Mucosa of stomach (tissue), 1 donor: ENCODE measurements around the gene MYO18A.

ENCODE experiments used
- H3K27me3 ChIP-seq: one replicate; pipeline ENCODE4 v1.7.0; 2013; ENCODE audit warnings: mild to moderate bottlenecking, low read length; ENCODE audit not compliant: control insufficient read depth, insufficient read depth
- H3K36me3 ChIP-seq: one replicate; pipeline ENCODE4 v1.7.0; 2013; ENCODE audit warnings: low read length; ENCODE audit not compliant: control insufficient read depth, insufficient read depth
- H3K4me1 ChIP-seq: one replicate; pipeline ENCODE4 v1.7.0; 2013; ENCODE audit warnings: mild to moderate bottlenecking, low read length; ENCODE audit not compliant: control insufficient read depth, insufficient read depth
- H3K4me3 ChIP-seq: one replicate; pipeline ENCODE4 v1.7.0; 2013; ENCODE audit warnings: low read length
- H3K9ac ChIP-seq: one replicate; pipeline ENCODE4 v1.7.0; 2013; ENCODE audit warnings: mild to moderate bottlenecking, low read length, moderate library complexity
- H3K9me3 ChIP-seq: one replicate; pipeline ENCODE4 v1.7.0; 2013; ENCODE audit warnings: mild to moderate bottlenecking, low read length, moderate library complexity; ENCODE audit not compliant: control insufficient read depth
- donor health status: Pancreatic carcinoma.

MYO18A gene

GRCh38 chr17:29059281-29059680 lies 120.9 kb downstream of the MYO18A start:
- Histone ChIP-seq H3K27me3 (no peaks in the 10 kb centered on the region), H3K4me3 (no peak overlapping the region), H3K9ac (no peak overlapping the region), H3K36me3 (no peaks in the 10 kb centered on the region), H3K4me1 (no peaks in the 10 kb centered on the region), H3K9me3 (no peaks in the 10 kb centered on the region)

DNA sequence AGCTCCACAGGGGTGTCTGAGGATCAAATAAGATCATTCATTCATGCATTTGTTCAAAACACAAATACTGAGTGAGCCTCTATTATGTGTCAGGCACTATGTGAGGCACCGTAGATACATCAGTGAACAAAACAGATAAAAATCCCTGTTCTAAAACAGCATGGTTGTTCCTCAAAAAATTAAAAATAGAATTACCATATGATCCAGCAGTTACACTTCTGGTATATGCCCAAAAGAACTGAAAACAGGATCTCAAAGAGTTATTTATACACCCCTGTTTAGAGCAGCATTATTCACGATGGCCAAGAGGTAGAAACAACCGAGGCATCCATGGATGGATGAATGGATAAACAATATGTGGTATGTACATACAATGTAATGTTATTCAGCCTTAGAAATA lies 121.8 kb downstream of the MYO18A start:
- Histone ChIP-seq H3K36me3 (no peaks in the 10 kb centered on the region), H3K27me3 (no peaks in the 10 kb centered on the region), H3K4me3 (no peak overlapping the region), H3K9me3 (no peaks in the 10 kb centered on the region), H3K4me1 (no peaks in the 10 kb centered on the region), H3K9ac (no peak overlapping the region)

GRCh38 chr17:29057361-29057760 lies 122.8 kb downstream of the MYO18A start:
- Histone ChIP-seq H3K4me3 (no peak overlapping the region), H3K9me3 (no peaks in the 10 kb centered on the region), H3K9ac (no peak overlapping the region), H3K4me1 (no peaks in the 10 kb centered on the region), H3K36me3 (no peaks in the 10 kb centered on the region), H3K27me3 (no peaks in the 10 kb centered on the region)

DNA sequence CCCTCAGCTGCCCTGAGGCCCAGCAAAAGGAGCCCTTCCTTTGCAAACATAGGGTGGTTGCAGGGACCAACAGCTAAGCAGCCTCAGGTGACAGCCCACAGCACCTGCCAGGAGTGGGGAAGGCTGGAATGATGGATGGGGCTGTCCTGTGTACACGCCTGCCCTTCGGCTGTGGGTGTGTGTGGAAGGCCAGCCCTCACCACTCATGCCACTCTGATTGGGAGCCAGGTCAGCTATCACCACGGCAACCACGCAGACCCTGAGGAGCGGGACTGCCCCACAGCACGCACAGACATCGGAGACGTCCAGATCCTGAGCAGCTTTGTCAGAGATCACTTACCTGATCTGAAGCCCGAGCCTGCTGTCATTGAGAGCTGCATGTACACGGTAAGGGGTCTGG lies 125.4 kb downstream of the MYO18A start:
- no peaks in the 10 kb centered on the region for H3K36me3 ChIP-seq

GRCh38 chr17:29051731-29052130 lies 128.5 kb downstream of the MYO18A start:
- peaks cover 7% of the 10 kb centered on the region for H3K27me3 ChIP-seq
- no peaks in the 10 kb centered on the region for H3K36me3 ChIP-seq
- H3K4me3 ChIP-seq: no peak overlapping the region
- H3K9ac ChIP-seq: no peak overlapping the region
- H3K4me1 ChIP-seq: no peaks in the 10 kb centered on the region
- no peaks in the 10 kb centered on the region for H3K9me3 ChIP-seq

More for the DNA sequence above, 125.4 kb downstream of the MYO18A start:
- H3K4me3 ChIP-seq: no peak overlapping the region
- H3K9ac ChIP-seq: no peak overlapping the region
- no peaks in the 10 kb centered on the region for H3K27me3 ChIP-seq
- no peaks in the 10 kb centered on the region for H3K9me3 ChIP-seq
- no peaks in the 10 kb centered on the region for H3K4me1 ChIP-seq

DNA sequence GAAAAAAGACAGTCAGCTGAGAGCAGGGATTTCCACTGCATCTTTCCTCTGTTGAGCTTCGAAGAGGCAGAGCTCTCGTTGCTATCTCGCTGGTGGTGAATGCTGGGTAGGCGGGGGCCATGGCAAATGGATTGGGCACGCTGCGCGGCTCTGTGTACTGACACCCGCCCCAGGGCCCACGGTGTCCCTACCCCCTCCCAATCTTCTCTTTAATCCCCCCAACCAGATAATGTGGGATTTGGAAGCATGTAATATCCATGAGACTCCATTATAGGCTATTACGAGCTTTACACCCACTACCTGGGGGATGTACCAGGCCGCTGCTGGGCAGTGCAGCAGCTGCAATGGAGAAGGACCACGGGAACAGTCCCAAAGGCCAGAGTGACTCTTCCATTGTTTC lies 129.0 kb downstream of the MYO18A start:
- Histone ChIP-seq H3K9me3 (no peaks in the 10 kb centered on the region), H3K36me3 (no peaks in the 10 kb centered on the region), H3K4me3 (no peak overlapping the region), H3K4me1 (no peaks in the 10 kb centered on the region), H3K27me3 (peaks cover 9% of the 10 kb centered on the region), H3K9ac (no peak overlapping the region)

DNA sequence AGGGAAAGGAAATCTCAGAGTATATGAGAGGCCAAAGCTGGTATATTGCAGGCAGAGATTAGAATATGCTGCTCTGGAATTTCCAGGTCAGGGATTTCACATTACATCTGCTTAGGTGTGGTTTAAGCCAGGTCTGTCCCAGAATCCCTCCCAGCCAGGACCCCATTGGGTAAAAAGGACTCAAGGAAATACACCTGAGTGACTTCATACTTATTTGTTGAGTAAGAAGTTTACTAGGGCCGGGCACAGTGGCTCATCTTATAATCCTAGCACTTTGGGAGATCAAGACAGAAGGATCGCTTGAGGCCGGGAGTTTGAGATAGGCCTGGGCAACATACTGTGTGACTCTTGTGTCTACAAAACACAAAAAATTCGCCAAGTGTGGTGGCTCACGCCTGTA lies 130.0 kb downstream of the MYO18A start:
- Histone ChIP-seq H3K27me3 (peaks cover 9% of the 10 kb centered on the region), H3K9ac (no peak overlapping the region)

GRCh38 chr17:29049541-29050145 lies 130.6 kb downstream of the MYO18A start:
- no peaks in the 10 kb centered on the region for H3K36me3 ChIP-seq
- H3K9ac ChIP-seq: no peak overlapping the region
- no peak overlapping the region for H3K4me3 ChIP-seq
- peaks cover 9% of the 10 kb centered on the region for H3K27me3 ChIP-seq
- no peaks in the 10 kb centered on the region for H3K4me1 ChIP-seq
- no peaks in the 10 kb centered on the region for H3K9me3 ChIP-seq

More for the DNA sequence above, 130.0 kb downstream of the MYO18A start:
- H3K4me3 ChIP-seq: no peak overlapping the region
- H3K9me3 ChIP-seq: no peaks in the 10 kb centered on the region
- H3K4me1 ChIP-seq: no peaks in the 10 kb centered on the region
- H3K36me3 ChIP-seq: no peaks in the 10 kb centered on the region

GRCh38 chr17:29048440-29049368 lies 131.5 kb downstream of the MYO18A start:
- no peaks in the 10 kb centered on the region for H3K9me3 ChIP-seq
- peaks cover 9% of the 10 kb centered on the region for H3K27me3 ChIP-seq
- H3K4me1 ChIP-seq: no peaks in the 10 kb centered on the region
- no peak overlapping the region for H3K9ac ChIP-seq
- no peak overlapping the region for H3K4me3 ChIP-seq
- no peaks in the 10 kb centered on the region for H3K36me3 ChIP-seq

DNA sequence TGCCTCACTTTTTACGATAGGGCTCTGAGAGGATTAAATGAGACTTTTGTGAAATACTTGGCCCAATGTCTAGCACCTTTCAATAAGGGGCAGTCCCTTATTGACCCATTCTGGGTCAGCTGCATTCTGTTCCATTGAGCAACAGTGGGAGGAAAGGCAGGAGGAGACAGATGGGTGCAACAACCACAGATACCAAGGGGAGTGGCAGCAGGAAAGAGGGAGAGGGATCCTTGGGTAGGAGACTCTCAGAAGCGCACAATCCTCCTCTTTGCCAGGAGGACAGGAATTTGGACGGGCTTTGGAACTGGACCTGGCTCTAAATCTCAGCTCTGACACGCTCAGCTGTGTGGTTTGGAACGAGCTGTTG lies 133.7 kb downstream of the MYO18A start:
- H3K36me3 ChIP-seq: no peaks in the 10 kb centered on the region
- peaks cover 9% of the 10 kb centered on the region for H3K27me3 ChIP-seq
- no peaks in the 10 kb centered on the region for H3K9me3 ChIP-seq
- peaks cover 12% of the 10 kb centered on the region for H3K4me1 ChIP-seq
- H3K4me3 ChIP-seq: no peak overlapping the region
- no peak overlapping the region for H3K9ac ChIP-seq

DNA sequence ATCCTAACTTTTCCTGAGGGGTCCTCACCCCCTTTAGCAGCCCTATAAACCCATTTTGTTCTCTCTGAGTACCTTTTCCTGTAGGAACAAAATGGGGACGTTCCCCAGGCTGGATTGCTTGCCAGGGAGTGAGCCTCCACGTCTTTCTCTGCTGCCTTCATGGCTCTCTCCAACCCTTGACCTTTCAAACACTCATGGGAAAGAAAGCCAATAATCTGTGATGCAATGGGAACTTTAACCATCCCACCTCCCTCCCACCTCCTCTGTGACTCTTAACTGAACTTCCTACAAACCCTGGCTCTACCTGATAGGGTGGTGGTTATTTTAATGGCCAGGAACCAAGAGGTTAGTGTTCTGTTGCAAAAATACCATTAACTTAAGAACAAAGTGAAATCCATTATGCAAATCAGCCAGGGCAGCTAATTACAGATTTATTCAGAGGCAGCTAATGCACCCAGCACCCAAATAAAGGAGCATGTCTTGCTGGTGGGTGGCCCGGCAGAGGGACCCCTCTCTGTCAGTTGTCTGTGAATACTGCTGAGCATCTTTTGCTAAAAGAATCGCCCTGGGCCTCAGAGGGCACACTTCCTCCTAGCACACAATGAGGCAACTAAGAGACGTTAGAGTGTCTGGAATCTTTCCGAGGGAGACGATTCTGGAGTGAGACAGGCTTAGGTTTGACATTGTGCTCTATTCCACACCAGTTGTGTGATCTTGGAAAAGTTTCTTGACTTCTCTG lies 134.3 kb downstream of the MYO18A start:
- Histone ChIP-seq H3K4me3 (no peak overlapping the region), H3K4me1 (peaks cover 12% of the 10 kb centered on the region), H3K9ac (no peak overlapping the region), H3K36me3 (no peaks in the 10 kb centered on the region), H3K9me3 (no peaks in the 10 kb centered on the region), H3K27me3 (peaks cover 9% of the 10 kb centered on the region)

DNA sequence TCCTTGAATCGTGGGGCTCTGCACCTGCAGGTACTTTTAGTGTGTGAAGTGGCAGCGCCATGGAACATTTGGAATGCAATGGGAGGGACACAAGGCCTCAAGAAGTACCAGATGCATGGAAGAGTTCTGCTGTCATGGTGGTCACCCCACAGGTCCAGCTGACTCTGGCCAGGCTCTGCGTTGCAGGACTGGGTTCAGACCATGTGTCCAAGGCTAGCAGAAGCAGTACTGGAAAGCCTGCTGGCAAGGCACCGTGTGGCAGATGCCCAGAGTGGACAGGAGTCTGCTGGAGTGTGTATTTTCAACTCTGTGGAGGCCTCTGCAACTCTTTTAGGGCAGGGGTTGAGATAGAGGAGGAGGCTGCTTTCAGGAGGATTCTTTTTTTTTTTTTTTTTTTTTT lies 135.2 kb downstream of the MYO18A start:
- no peaks in the 10 kb centered on the region for H3K9me3 ChIP-seq
- no peak overlapping the region for H3K4me3 ChIP-seq
- H3K27me3 ChIP-seq: peaks cover 9% of the 10 kb centered on the region
- no peaks in the 10 kb centered on the region for H3K36me3 ChIP-seq
- H3K4me1 ChIP-seq: peaks cover 12% of the 10 kb centered on the region
- no peak overlapping the region for H3K9ac ChIP-seq
